H1 (cell line): Measurements from ENCODE around the gene SEMA3E. TPM values are rescaled to one million over a fixed set of nuclear protein-coding genes. Genes with fewer than 3 reads are reported as not detected.

Experiments
- CTCF ChIA-PET: fragments of 300-600 bp; sonication (Branson Sonifier 250); formaldehyde crosslinking; loops from one replicate; lab custom pipeline; 2021; ENCODE audit not compliant: partially characterized antibody; lab: Charles Lee
- POLR2A ChIA-PET: fragments of 300-600 bp; sonication (Branson Sonifier 250); formaldehyde crosslinking; loops from one replicate; lab custom pipeline; 2021; ENCODE audit warnings: inconsistent platforms; ENCODE audit not compliant: partially characterized antibody; lab: Charles Lee
- DNase-seq, 2 experiments: peaks; one replicate each; pipeline versions ENCODE4 v3.0.0 to v3.0.0-alpha.2; 2010 to 2022; ENCODE audit warnings: low spot score in 2 of 2, low read depth in 1 of 2, mixed read lengths in 1 of 2
- FAIRE-seq: peaks from 2 replicates; lab custom pipeline; 2011; peaks lifted over from hg19 to GRCh38; lab: Jason Lieb, UNC
- H2AFZ ChIP-seq: 2 replicates; pipeline ENCODE4 v1.8.1; 2012; ENCODE audit warnings: low read length, inconsistent platforms
- H2AK5ac ChIP-seq: 2 replicates; pipeline ENCODE4 v1.6.1; 2013; ENCODE audit warnings: low read depth, low read length
- H2BK120ac ChIP-seq: replicated peaks from 2 replicates; pipeline ENCODE3; 2013; ENCODE audit warnings: low read depth, low read length, inconsistent platforms
- H2BK12ac ChIP-seq: 2 replicates; pipeline ENCODE4 v1.6.1; 2013; ENCODE audit warnings: low read depth, low read length
- H2BK15ac ChIP-seq: 2 replicates; pipeline ENCODE4 v1.6.1; 2013; ENCODE audit warnings: low read length
- H2BK20ac ChIP-seq: 2 replicates; pipeline ENCODE4 v1.6.1; 2013; ENCODE audit warnings: low read length
- H2BK5ac ChIP-seq: 2 replicates; pipeline ENCODE4 v1.6.1; 2013; ENCODE audit warnings: low read depth, low read length
- H3K14ac ChIP-seq: 2 replicates; pipeline ENCODE4 v1.6.1; 2013; ENCODE audit warnings: inconsistent platforms; ENCODE audit not compliant: insufficient read length
- H3K18ac ChIP-seq: 2 replicates; pipeline ENCODE4 v1.6.1; 2013; ENCODE audit warnings: low read length; ENCODE audit errors: extremely low read depth
- H3K23ac ChIP-seq: 2 replicates; pipeline ENCODE4 v1.6.1; 2013; ENCODE audit warnings: inconsistent platforms; ENCODE audit not compliant: insufficient read length
- H3K23me2 ChIP-seq: 2 replicates; pipeline ENCODE4 v1.6.1; 2013; ENCODE audit warnings: low read depth, low read length
- H3K27ac ChIP-seq: 2 replicates; pipeline ENCODE4 v1.6.1; 2011; ENCODE audit warnings: low read depth, low read length, inconsistent platforms
- H3K27me3 ChIP-seq, 4 experiments: replicated peaks in 1 of 4; 1 replicate in 1 of 4; 2 replicates in 3 of 4; pipeline versions ENCODE4 v1.6.1 to v1.8.1; 2011 to 2013; ENCODE audit warnings: low read length in 3 of 4, mild to moderate bottlenecking in 3 of 4, inconsistent platforms in 2 of 4, mixed read lengths in 2 of 4, moderate library complexity in 1 of 4; ENCODE audit not compliant: control insufficient read depth in 3 of 4, insufficient read depth in 3 of 4; ENCODE audit errors: extremely low read depth in 1 of 4
- H3K36me3 ChIP-seq, 4 experiments: 2 replicates each; pipeline versions ENCODE4 v1.6.1 to v1.8.1; 2011 to 2013; ENCODE audit warnings: mild to moderate bottlenecking in 4 of 4, low read length in 3 of 4, moderate library complexity in 2 of 4, control low read depth in 1 of 4, inconsistent platforms in 1 of 4; ENCODE audit not compliant: insufficient read depth in 4 of 4, control insufficient read depth in 2 of 4
- H3K4ac ChIP-seq: replicated peaks from 2 replicates; pipeline ENCODE3; 2013; ENCODE audit warnings: low read length, low read depth, mixed read lengths, inconsistent platforms; ENCODE audit not compliant: insufficient read length
- H3K4me1 ChIP-seq, 4 experiments: replicated peaks in 1 of 4; 1 replicate in 1 of 4; 2 replicates in 3 of 4; pipeline versions ENCODE4 v1.6.1 to v1.8.1; 2011 to 2013; ENCODE audit warnings: low read length in 3 of 4, inconsistent platforms in 2 of 4, mixed read lengths in 1 of 4; ENCODE audit not compliant: insufficient read depth in 4 of 4, control insufficient read depth in 3 of 4
- H3K4me2 ChIP-seq, 2 experiments: 2 replicates each; pipeline versions ENCODE4 v1.6.1 to v1.8.1; 2011 to 2013; ENCODE audit warnings: low read depth in 2 of 2, low read length in 2 of 2, control low read depth in 1 of 2, inconsistent platforms in 1 of 2, mild to moderate bottlenecking in 1 of 2; ENCODE audit not compliant: insufficient read depth in 1 of 2
- H3K4me3 ChIP-seq, 4 experiments: fragments of 200-600, 300-600 bp in 1 of 4; sonication (generic), shearing (Covaris generic), sonication (Bioruptor Twin) in 1 of 4; 2 replicates each; pipeline versions ENCODE4 v1.5.1 to v1.8.1; 2011 to 2016; ENCODE audit warnings: low read length in 4 of 4, low read depth in 3 of 4, control low read depth in 2 of 4, inconsistent platforms in 2 of 4, mild to moderate bottlenecking in 2 of 4, mixed read lengths in 1 of 4, moderate library complexity in 1 of 4; ENCODE audit not compliant: insufficient read depth in 2 of 4; ENCODE audit errors: extremely low read depth in 1 of 4
- H3K56ac ChIP-seq: replicated peaks from 2 replicates; pipeline ENCODE3; 2013; ENCODE audit warnings: low read depth, mild to moderate bottlenecking, mixed read lengths, low read length, inconsistent platforms; ENCODE audit not compliant: insufficient read length
- H3K79me1 ChIP-seq: 2 replicates; pipeline ENCODE4 v1.6.1; 2013; ENCODE audit warnings: low read depth, low read length, control low read depth
- H3K79me2 ChIP-seq, 2 experiments: 2 replicates each; pipeline versions ENCODE4 v1.6.1 to v1.8.1; 2012 to 2013; ENCODE audit warnings: low read length in 2 of 2, mild to moderate bottlenecking in 2 of 2, inconsistent platforms in 1 of 2; ENCODE audit not compliant: insufficient read depth in 2 of 2, control insufficient read depth in 1 of 2
- H3K9ac ChIP-seq, 4 experiments: replicated peaks in 1 of 4; 1 replicate in 1 of 4; 2 replicates in 3 of 4; pipeline versions ENCODE4 v1.6.1 to v1.8.1; 2011 to 2013; ENCODE audit warnings: low read depth in 3 of 4, low read length in 3 of 4, control low read depth in 2 of 4, mild to moderate bottlenecking in 2 of 4, moderate library complexity in 2 of 4, inconsistent platforms in 1 of 4; ENCODE audit errors: extremely low read depth in 1 of 4
- H3K9me3 ChIP-seq, 2 experiments: 2 replicates each; pipeline versions ENCODE4 v1.6.1 to v1.8.1; 2012 to 2013; ENCODE audit warnings: mild to moderate bottlenecking in 2 of 2, moderate library complexity in 2 of 2, control low read depth in 1 of 2, inconsistent platforms in 1 of 2, low read depth in 1 of 2, low read length in 1 of 2, mixed read lengths in 1 of 2; ENCODE audit not compliant: insufficient read depth in 2 of 2
- H4K20me1 ChIP-seq, 2 experiments: replicated peaks in 1 of 2; 2 replicates each; pipeline versions ENCODE3 to v1.8.1; 2011 to 2013; ENCODE audit warnings: inconsistent platforms in 2 of 2, low read length in 2 of 2, mild to moderate bottlenecking in 1 of 2; ENCODE audit not compliant: insufficient read depth in 2 of 2, control insufficient read depth in 1 of 2
- H4K5ac ChIP-seq: 2 replicates; pipeline ENCODE4 v1.6.1; 2013; ENCODE audit warnings: low read length, low read depth, mixed read lengths, inconsistent platforms; ENCODE audit not compliant: insufficient read length
- H4K8ac ChIP-seq: 2 replicates; pipeline ENCODE4 v1.8.0; 2013; ENCODE audit warnings: mild to moderate bottlenecking, moderate library complexity, low read length, inconsistent platforms; ENCODE audit not compliant: insufficient read depth; ENCODE audit errors: extremely low read depth
- H4K91ac ChIP-seq: replicated peaks from 2 replicates; pipeline ENCODE3; 2013; ENCODE audit warnings: low read length, mixed read lengths, inconsistent platforms; ENCODE audit not compliant: insufficient read length
- E2F6 ChIP-seq: IDR thresholded peaks from 2 replicates; pipeline ENCODE4 v1.6.1; 2012; ENCODE audit warnings: inconsistent platforms
- JUN ChIP-seq: IDR thresholded peaks from 2 replicates; pipeline ENCODE4 v1.6.1; 2011; ENCODE audit warnings: low read depth, mild to moderate bottlenecking, improper control_type of control experiment, low read length
- KDM1A ChIP-seq: fragments of 200-600, 300-600 bp; sonication (generic); IDR thresholded peaks from 2 replicates; pipeline ENCODE4 v1.7.1; 2016; ENCODE audit warnings: mild to moderate bottlenecking, low read length, borderline replicate concordance
- MAFK ChIP-seq: IDR thresholded peaks from 2 replicates; pipeline ENCODE4 v1.6.1; 2012; ENCODE audit warnings: low read depth, mild to moderate bottlenecking, improper control_type of control experiment, low read length
- WGBS, 2 experiments: shearing (Covaris generic) in 1 of 2; methylation state at CpG; one replicate each; pipeline versions ENCODE4 v1.1.6 to v1.1.7; 2013 to 2015; ENCODE audit warnings: low lambda C conversion rate in 2 of 2, mixed read lengths in 2 of 2, inconsistent platforms in 1 of 2, low coverage in 1 of 2, missing lambda C conversion rate in 1 of 2; ENCODE audit not compliant: insufficient replicate concordance in 2 of 2, insufficient coverage in 1 of 2, insufficient read length in 1 of 2; ENCODE audit errors: extremely low coverage in 1 of 2, missing lambda C conversion rate in 1 of 2; 5-methylcytosine and 5-hydroxymethylcytosine counted together
- polyA plus RNA-seq, 7 experiments: library from polyadenylated mRNA; depleted of rRNA in 3 of 7; stranded (reverse) in 5 of 7; unstranded in 2 of 7; fragments of >200 nt in 5 of 7; fragments of 200-250 nt in 2 of 7; gene quantifications; 1 replicate in 5 of 7; 2 replicates in 1 of 7; 4 replicates in 1 of 7; pipeline versions ENCODE4 v1.2.1 to v1.2.3, GENCODE V29; 2011 to 2013; ENCODE audit warnings: missing spikeins in 2 of 7, mixed read lengths in 2 of 7
- total RNA-seq: library from RNA; stranded (reverse); fragmentation: NEBNext Ultra II Directional; extraction: Animal tissue kit (Norgen Biotek cat#: 25700); gene quantifications from 2 replicates; pipeline ENCODE4 v1.2.1, GENCODE V29; 2021

Gene SEMA3E
- total and polyA plus RNA-seq, 2 of the 8 experiments (the other 6 are each of a cell fraction or from before 2014, with no cell fraction given) = 0.93 to 0.94 TPM

GRCh38 chr7:83652481-83652880 lies 3.5 kb upstream of the SEMA3E start:
- no peak overlapping the region for H3K4ac ChIP-seq
- no peak overlapping the region for H2BK12ac ChIP-seq
- no peak overlapping the region for H2BK15ac ChIP-seq
- no peak overlapping the region for H3K18ac ChIP-seq
- H2AK5ac ChIP-seq = no peak overlapping the region
- ChIA-PET POLR2A (interaction anchor here (1.1 kb wide), 1 partner anchor 170 kb away, joined by 3 read pairs; no protein-coding TSS in a partner anchor), CTCF (interaction anchor here (0.6 to 1.0 kb wide), 3 partner anchors 17 to 225 kb away, joined by 3 to 5 read pairs (median 3); no protein-coding TSS in a partner anchor)
- no peak overlapping the region for H2AFZ ChIP-seq
- WGBS, 2 experiments = 79% methylated on average over 1 of the region's 1 CpG; no CpG with 5 or more reads in 1 of the 2 experiments
- no peak overlapping the region for H3K56ac ChIP-seq
- no peak for FAIRE-seq
- H3K4me1 ChIP-seq = peaks cover 0 to 4% (median 2%) of the 10 kb centered on the region in 4 experiments; a peak in 4 of 7 replicates
- H4K5ac ChIP-seq = no peak overlapping the region
- H2BK20ac ChIP-seq = no peak overlapping the region
- no peak overlapping the region for H4K8ac ChIP-seq
- no peaks in the 10 kb centered on the region for H3K79me1 ChIP-seq
- TF ChIP-seq JUN (no peak), MAFK (peak; percentile 25; the same call in 1 of the 2 replicates), E2F6 (no peak), KDM1A (no peak)
- no peaks in the 10 kb centered on the region for H3K36me3 ChIP-seq
- H4K20me1 ChIP-seq = no peaks in the 10 kb centered on the region
- no peak overlapping the region for H3K14ac ChIP-seq
- H2BK120ac ChIP-seq = no peak overlapping the region
- H3K27me3 ChIP-seq = no peaks in the 10 kb centered on the region
- H3K9ac ChIP-seq = no peak overlapping the region
- H3K23me2 ChIP-seq = peaks cover 4% of the 10 kb centered on the region
- no peak overlapping the region for H3K27ac ChIP-seq
- H3K4me3 ChIP-seq = no peak overlapping the region
- no peak overlapping the region for H4K91ac ChIP-seq
- no peak for DNase-seq
- no peaks in the 10 kb centered on the region for H3K9me3 ChIP-seq
- H2BK5ac ChIP-seq = no peak overlapping the region
- no peaks in the 10 kb centered on the region for H3K79me2 ChIP-seq
- H3K4me2 ChIP-seq = no peak overlapping the region
- H3K23ac ChIP-seq = no peak overlapping the region
